GM18909 (cell line): ENCODE data around the gene B4GAT1.
"Not testable (repeated sequence)": the region's sequence is repeated elsewhere in the genome, so short reads cannot be mapped to it uniquely, and the experiment has no call there.

Experiments used
- ATAC-seq: cut with Tn5 transposase; IDR thresholded peaks from one replicate; pipeline ENCODE4 v1.9.1; 2021; ENCODE audit warnings: mild to moderate bottlenecking; ENCODE audit not compliant: unreplicated experiment, poor library complexity

B4GAT1 gene

GRCh38 chr11:66363805-66364535 lies 16.5 kb upstream of the B4GAT1 start:
- no peak for ATAC-seq

- ATAC-seq = no peak
These were observed 15.8 kb upstream of the B4GAT1 start for GRCh38 chr11:66363187-66363601.

- no peak for ATAC-seq
These were observed 15.2 kb upstream of the B4GAT1 start for GRCh38 chr11:66362481-66363147.

DNA sequence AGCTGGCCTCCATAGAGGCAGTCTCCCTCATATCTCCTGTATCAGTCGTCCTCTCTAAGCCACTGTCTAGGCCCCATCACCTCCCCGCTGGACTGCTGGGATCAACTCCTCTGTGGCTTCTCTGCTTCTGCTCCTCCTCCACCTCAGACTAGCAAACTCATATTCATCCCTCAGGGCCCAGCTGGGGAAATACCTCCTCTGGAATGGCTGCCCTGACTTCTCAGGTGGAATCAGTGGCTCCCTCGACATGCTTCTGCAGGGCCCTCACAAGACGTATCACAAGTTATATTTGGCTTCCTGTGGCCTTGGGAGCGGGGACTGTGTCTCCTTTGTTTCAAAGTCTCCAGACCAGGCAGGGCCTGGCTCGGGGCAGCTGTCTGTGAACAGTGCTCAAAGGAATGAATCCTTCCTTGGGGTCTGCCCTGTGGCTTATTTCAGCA lies 14.1 kb upstream of the B4GAT1 start:
- ATAC-seq = no peak

GRCh38 chr11:66360406-66361073 lies 13.1 kb upstream of the B4GAT1 start:
- no peak for ATAC-seq

GRCh38 chr11:66359662-66360087 lies 12.2 kb upstream of the B4GAT1 start:
- no peak for ATAC-seq

DNA sequence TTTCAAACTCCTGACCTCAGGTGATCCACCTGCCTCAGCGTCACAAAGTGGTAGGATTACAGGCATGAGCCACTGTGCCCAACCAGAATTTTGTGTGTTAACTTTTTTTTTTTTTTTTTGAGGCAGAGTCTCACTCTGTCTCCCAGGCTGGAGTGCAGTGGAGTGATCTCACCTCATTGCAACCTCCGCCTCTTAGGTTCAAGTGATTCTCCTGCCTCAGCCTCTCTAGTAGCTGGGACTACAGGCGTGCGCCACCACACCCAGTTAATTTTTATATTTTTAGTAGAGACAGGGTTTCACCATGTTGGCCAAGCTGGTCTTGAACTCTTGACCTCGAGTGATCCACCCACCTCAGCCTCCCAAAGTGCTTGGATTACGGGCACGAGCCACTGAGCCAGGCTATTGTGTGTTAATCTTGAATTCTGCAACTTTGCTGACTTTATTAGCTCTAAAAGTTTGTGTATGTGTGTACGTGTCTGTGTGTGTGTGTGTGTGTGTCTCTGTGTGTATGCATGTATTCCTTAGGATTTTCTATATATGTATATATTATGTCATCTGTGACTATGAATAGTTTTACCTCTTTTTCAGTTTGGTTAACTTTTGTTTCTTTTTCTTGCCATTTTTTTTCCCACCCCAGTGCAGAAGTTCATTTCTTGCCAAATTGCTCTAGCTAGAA lies 3.3 kb upstream of the B4GAT1 start:
- not testable (repeated sequence) for ATAC-seq

DNA sequence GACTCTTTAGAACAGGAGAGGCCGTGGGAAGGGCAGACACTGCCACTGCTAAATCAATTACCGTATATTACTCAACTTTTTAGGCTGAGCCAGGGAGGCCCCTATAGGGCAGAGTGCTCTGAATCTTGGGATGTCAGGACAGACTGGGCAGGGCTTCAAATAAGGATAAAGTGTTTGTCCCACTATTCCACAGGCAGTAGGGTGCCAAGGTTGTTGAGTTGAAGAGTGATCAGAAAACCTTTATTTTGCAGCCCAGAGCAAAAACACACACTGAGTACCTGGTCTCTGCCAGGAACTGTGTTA lies 1.6 kb upstream of the B4GAT1 start:
- ATAC-seq = no peak

- ATAC-seq = no peak
These were observed 679 bp downstream of the B4GAT1 start for GRCh38 chr11:66346476-66347424.

DNA sequence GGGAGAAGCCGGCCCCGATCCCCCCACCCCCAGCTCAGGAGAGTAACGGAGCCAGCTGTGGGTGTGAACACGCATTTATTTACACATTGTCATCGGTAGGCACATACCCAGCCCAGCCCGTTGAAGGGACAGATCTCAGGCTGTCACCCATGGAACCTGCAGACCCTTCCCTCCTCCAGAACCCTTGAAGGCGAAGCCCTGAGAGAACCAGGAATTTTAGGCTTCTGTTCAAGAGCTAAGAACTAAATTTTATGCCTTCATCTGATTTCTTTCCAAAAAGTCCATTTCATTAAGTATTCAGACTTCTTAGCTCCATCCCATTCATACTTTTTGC lies 2.1 kb downstream of the B4GAT1 start:
- ATAC-seq = no peak

- ATAC-seq = peak; percentile 75
These were observed 2.7 kb downstream of the B4GAT1 start, which contains the start of gene BRMS1 for GRCh38 chr11:66344550-66345315. Gene BRMS1 (minus strand): TSS chr11:66345104. CDS start chr11:66342234, 2,870 bp downstream.

GRCh38 chr11:66343176-66343575 lies 4.3 kb downstream of the B4GAT1 start:
- ATAC-seq = no peak

- no peak for ATAC-seq
These were observed 5.8 kb downstream of the B4GAT1 start for GRCh38 chr11:66341502-66342126.

DNA sequence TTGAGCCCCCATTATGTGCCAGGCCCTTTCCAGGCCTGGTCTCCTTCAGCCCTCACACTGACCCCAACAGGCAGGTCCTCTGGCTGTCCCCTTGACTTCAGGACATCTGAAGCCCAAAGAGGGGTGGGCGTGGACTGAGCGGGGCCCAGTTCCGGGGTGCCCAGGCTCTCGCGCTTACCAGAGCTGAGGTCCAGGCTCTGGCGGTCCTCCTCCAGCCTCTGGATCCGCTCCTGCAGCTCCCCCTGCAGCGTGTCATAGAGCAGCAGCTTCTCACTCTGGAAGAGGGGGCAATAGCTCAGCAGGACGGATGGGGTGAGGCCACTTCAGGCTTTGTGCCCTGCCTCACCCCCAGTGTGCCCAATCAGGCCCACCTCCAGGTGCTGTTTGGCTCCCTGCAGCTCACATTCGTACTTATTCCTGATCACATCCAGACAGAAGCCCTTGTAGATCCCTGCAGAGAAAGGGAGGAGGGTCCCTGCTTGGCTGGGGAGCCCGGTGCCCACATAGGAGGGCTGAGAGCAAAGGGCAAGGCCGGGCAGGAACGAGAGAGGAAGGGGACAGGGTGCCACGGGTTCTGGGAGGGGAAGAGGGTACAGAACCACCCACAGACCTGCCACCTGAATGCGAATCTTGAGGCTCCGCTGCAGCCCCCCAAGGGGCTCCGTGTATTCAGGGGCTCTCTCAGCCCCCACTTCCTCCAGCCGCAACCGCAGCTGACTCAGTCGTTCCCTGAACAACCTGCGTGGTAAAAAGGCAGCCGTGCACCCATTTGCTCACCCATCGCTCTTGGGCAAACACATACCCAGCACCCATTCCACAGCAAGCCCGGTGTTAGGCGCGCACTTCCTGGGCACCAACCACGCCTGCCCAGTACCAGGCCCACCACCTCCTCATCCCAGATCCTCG lies 6.6 kb downstream of the B4GAT1 start:
- ATAC-seq = no peak

GRCh38 chr11:66339686-66340483 lies 7.5 kb downstream of the B4GAT1 start:
- ATAC-seq = no peak

GRCh38 chr11:66339162-66339675 lies 8.2 kb downstream of the B4GAT1 start:
- no peak for ATAC-seq
